ENCODE data around the gene OR13A1. TPM values are rescaled to one million over a fixed set of nuclear protein-coding genes. Genes with fewer than 3 reads are reported as not detected.
"Not testable (repeated sequence)": the region's sequence is repeated elsewhere in the genome, so short reads cannot be mapped to it uniquely, and the experiment has no call there.

Gene OR13A1
- total RNA-seq, 1 donor from 2014 or later = not detected

DNA sequence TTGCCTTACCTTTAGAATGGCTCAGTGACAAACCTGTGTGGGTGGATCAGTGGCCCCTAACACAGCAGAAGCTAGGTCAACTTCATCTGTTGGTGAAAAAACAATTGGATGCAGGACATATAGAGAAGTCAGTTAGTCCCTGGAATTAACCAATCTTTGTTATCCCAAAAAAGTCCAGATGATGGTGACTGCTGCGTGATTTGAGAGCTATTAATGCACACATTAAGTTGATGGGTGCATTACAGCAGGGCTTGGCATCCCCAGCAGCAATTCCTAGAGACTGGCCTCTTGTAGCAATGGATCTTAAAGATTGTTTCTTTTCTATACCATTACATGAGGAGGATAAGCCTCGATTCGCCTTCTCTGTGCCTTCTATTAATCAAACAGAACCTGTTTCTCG lies 33.3 kb downstream of the OR13A1 start:
- DNase-seq (ENCODE audit: low spot score) = no peak

DNA sequence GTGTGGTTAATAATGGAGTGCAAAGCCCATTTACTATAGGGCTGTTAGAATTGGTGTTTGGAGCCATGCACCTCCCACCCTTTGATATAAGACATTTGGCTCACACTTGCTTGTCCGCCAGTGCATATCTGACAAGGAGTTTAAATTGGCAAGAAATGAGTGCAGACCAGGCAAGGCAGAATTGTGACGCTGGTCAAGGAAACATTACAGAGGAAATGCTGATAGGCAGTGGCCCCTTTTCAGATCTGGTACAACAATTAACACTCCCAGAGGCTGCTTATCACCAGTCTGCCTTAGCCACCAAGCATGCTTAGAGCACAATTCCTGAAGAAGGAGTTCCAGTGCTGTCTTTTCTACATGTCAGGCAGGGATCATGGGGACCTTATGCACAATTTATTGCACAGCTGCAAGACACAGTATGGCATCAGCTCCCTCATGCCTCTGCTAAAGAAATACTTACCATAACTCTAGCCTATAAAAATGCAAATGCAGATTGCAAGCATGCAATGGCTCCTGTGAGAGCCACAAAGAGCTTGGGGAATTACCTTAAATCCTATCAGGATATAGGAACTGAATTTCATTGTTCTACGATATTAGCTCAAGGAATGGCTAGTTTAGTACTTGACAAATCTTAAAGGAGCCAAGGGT lies 35.2 kb downstream of the OR13A1 start:
- DNase-seq (ENCODE audit: low spot score) = no peak

DNA sequence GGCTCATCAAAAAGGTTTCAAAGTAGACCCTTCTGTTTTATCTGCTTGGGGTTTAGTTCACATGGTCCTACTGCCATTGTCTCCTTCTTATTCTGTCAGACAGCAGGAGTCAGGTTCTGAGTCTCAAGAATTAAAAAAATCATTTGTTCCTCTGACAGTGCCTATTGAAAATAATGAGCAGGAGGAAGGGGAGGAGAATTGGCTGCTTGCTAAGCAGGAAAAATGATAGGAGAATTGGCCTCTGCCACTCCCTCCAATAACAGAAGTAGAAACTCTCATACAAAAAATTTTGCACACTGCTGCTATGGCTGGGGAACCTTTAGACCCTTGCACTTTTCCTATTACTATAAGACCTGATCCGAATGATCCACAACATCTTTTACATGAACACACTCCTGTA lies 35.7 kb downstream of the OR13A1 start:
- DNase-seq (ENCODE audit: low spot score) = no peak

DNA sequence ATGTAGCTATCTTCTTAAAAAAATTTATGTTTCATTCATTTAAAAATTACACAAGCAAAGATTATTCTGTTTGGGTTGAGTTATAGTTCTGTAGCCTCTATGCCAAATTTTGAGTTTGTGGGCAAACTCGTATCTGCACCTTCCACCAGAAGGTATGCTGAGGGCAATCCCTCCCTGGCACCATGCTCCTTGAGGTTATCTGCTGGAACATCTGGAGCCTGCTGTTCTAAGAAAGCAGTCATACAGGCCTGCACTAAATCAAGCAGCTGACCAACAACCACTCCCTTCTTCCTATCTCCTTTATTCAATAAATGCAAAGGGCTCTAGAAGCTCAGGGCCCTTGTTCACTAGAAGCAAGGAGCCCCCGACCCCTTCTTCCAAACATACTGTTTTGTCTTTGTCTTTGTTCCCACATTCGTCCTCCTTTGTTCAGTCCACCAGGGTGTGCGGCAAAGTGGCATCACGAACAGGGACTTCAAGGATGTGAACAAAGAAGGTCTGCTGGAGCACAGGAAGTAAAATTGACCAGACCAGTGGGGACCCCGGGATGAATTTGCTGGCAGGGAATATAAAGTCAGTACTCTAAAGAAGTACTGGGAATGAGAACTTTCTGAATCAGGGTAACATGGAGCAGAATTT lies 36.4 kb downstream of the OR13A1 start:
- DNase-seq (ENCODE audit: low spot score) = no peak

DNA sequence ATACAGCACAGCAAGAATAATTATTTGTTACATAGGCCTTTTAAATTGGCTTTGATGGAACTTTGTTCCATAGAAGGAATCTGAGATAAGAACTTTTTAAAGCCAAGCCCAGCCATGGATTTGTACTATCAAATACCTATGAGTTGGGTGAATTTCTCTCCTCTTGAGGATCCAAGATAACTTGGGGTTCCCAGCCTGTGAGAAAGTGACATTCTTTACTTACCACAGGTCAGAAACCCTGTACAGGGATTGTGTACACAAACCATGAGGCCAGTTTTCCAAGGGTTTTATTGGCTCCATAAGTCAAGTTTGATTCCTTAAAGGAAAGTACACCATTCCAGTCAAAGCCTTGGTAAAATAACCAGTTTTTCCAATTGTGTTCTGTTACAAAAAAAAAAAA lies 39.3 kb downstream of the OR13A1 start:
- DNase-seq (ENCODE audit: low spot score) = not testable (repeated sequence)

DNA sequence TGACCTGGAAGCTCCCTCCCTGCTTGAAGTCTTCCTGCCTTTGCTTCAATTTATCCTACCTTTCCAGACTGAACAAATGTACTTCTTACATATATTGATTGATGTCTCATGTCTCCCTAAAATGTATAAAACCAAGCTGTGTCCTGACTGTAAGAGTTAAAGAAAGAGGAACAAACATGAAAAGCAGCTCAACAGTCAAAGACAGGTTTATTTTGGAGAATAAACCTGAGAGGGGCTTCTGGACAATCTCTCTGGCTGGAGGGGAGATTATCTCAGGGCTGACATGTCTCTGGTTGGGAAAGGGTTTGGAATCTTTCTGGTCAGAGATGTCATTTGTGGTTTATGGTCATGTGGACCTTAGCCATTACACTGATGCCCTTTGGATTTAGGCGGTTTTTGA lies 41.0 kb downstream of the OR13A1 start:
- DNase-seq (ENCODE audit: low spot score) = no peak

DNA sequence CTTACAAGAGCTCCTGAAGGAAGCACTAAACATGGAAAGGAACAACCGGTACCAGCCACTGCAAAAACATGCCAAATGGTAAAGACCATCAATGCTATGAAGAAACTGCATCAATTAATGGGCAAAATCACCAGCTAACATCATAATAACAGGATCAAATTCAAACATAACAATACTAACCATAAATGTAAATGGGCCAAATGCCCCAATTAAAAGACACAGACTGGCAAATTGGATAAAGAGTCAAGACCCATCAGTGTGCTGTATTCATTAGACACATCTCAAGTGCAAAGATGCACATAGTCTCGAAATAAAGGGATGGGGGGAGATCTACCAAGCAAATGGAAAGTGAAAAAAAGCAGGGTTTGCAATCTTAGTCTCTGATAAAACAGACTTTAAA lies 47.6 kb downstream of the OR13A1 start:
- DNase-seq (ENCODE audit: low spot score) = not testable (repeated sequence)

DNA sequence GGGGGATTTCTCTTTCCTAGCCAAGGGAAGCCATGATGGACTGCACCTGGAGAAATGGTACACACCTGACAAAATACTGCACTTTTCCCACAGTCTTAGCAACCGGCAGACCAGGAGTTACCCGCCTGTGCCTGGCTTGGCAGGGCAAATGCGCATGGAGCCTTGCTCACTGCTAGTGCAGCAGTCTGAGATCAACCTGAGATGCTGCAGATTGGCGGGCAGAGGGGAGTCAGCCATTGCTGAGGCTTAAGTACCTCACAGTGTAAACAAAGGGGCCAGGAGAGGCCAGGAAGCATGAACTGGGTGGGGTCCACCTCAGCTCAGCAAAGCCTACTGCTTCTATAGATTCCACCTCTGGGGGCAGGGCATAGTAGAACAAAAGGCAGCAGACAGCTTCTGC lies 49.4 kb downstream of the OR13A1 start:
- DNase-seq (ENCODE audit: low spot score) = no peak

DNA sequence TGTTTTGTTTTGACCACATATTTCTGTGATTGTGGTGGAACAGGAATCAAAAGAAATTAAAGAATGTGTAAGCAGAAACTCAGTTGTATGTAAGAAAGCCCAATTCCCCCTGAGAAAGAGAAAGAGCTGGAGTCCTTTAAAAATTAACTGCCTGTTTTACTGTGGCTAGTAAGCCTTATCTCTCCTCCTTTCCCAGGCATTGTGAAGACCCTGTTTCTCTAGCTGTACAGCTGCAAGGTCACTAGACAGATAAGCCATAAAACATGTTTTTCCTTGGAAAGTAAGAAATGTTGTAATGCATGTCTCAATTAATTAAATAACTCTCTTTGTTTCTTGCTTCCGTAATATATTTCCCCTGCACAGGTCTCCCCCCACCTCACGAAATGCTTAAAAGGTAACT lies 53.5 kb downstream of the OR13A1 start:
- no peak for DNase-seq (ENCODE audit: low spot score)

DNA sequence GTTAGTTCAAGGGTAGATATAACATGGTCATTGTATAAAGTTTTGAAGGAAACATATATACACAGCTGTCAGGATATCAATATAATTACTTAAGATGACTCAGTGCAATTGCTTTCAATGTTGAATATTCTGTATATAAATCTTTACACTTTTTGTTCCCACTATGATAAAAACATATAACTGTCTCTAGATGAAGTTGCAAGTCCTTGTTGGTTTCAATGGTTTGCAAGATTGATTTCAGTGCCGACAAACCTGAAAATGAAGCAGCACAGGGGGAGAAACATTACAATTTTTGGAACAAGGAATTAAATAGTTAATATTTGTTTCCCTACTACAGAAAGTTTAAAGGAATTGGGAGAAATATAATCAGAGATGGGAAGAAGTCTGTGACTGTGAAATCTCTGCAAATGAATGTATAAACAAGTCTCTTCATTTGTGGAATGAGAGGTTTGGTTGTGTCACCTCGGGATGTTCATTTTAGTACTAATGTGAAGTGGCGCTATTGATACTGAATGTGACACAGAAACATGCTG lies 54.1 kb downstream of the OR13A1 start:
- no peak for DNase-seq (ENCODE audit: low spot score)

DNA sequence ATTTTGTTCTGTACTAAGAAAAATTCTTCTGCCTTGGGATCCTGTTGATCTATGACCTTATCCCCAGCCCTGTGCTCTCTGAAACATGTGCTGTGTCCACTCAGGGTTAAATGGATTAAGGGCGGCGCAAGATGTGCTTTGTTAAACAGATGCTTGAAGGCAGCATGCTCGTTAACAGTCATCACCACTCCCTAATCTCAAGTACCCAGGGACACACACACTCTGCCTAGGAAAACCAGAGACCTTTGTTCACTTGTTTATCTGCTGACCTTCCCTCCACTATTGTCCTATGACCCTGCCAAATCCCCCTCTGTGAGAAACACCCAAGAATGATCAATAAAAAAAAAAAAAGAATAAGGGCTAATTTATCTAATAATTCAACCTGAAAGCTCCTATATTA lies 54.8 kb downstream of the OR13A1 start:
- not testable (repeated sequence) for DNase-seq (ENCODE audit: low spot score)

DNA sequence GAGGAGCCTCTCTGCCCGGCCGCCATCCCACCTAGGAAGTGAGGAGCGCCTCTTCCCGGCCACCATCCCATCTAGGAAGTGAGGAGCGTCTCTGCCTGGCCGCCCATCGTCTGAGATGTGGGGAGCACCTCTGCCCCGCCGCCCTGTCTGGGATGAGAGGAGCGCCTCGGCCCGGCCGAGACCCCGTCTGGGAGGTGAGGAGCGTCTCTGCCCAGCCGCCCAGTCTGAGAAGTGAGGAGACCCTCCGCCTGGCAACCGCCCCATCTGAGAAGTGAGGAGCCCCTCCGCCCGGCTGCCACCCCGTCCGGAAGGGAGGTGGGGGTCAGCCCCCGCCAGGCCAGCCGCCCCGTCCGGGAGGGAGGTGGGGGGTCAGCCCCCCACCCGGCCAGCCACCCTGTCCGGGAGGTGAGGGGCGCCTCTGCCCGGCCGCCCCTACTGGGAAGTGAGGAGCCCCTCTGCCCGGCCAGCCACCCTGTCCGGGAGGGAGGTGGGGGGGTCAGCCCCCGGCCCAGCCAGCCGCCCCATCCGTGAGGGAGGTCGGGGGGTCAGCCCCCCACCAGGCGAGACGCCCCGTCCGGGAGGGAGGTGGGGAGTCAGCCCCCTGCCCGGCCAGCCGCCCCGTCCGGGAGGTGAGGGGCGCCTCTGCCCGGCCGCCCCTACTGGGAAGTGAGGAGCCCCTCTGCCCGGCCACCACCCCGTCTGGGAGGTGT lies 55.5 kb downstream of the OR13A1 start:
- DNase-seq (ENCODE audit: low spot score) = not testable (repeated sequence)

DNA sequence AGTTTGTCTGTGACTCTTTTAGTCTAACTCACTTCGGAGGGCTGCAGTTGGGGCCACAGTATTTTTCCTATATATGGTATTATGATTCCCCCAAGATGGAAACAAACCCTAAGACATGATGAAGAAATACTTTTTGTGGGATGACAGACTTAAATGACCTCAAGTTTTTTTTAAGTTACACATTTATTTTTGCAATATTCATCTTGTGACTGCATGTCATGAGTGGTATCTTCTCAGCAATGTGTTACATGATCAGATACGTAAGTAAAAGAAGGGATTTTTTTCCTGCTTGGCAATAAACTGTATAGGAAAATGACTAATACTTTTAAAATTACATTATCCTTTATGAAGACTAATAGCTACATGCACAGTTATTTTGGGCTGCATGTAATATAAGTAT lies 57.8 kb downstream of the OR13A1 start:
- DNase-seq (ENCODE audit: low spot score) = no peak

DNA sequence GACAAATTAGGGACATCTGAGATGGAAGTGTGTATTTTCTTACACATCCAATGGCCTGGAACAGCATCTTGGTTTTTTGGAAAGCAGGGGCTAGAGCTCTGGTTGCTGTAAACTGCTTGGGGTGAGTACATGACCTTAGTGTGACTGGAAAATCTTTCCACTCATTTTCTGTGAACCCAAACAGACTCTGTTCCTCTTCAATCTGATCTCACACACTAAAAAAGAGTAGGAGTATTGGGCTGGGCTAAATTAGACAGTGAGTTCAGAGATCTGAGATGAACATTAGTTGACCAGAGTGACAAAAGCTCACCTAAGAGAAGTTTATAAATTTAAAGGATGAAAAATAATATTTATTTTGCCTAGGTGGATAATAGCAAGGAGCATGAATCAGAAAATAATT lies 59.2 kb downstream of the OR13A1 start:
- no peak for DNase-seq (ENCODE audit: low spot score)

DNA sequence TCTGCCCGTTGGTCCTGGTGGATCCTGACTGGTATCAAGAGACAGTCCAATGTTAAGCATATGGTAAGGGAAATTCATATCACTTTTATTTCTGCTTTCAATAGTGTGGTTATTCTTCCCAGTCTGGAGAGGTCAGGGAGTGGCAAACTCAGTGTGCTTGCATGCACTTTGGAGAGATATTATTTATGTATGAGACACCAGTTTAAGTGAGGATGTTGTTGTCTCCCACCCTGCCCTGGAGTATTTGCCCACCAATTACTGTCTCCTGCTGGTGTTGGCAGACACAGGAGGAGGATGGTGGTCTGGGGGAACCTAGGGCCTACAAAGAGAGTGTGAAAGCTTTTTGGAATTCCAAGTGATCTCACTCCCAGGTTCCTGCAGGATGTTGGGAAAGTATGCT lies 59.7 kb downstream of the OR13A1 start:
- no peak for DNase-seq (ENCODE audit: low spot score)

DNA sequence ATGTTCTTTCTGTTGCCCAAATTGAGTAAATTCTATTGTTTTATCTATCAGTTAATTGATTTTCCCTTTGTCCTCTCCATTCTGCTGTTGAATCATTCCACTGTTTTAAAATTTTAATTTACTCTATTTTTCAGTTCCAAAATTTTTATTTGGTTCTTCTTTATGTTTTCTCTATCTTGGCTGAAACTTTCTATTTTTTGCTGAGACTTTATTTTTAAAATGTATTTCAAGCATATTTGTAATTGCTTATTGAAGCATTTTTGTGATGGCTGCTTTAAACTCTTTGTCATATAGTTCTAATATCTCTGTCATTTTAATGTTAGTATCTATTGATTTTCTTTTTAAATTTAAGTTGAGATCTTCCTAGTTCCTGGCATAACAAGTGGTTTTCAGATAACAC lies 60.5 kb downstream of the OR13A1 start:
- DNase-seq (ENCODE audit: low spot score) = no peak

DNA sequence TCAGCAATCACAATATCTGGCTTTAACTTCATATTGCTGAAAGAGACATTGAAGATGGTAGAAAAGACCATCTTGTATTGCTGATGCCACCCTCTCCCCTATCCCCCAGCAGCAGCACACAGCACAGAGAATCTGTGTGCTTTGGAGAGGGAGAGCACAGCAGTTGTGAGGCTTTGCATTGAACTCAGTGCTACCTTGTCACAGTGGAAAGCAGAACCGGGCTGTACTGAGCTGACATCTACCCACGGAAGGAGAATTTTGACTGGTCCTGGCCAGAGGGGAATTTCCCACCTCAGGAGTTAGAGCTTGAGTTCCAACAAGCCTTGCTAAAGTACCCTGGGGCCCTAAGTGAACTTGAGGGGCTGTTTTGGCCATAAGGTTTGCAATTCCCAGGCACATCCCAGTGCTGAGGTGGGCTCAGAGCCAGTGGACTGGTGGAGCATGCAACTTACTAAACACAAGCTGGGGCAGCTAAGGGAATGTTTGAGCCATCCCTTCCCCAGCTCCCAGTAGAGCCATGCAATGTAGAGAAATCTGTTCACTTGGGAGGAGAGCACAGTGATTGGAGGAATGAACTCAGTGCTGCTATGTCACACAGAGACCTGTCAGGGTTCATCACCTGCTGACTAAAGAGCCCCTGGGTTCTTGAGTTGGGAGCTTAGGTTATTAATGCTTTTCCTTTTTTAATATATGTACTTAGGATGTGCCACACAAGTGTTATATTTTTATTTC lies 62.1 kb downstream of the OR13A1 start:
- DNase-seq (ENCODE audit: low spot score) = no peak

Measured in mesenteric fat pad (tissue), 1 donor.